Transverse colon (tissue), 4 donors: Measurements from ENCODE around the gene LBX1.

Source experiments
- CTCF ChIP-seq, 5 experiments: fragments of 200-600 bp in 3 of 5; fragments of 450-650 bp in 2 of 5; sonication (generic) in 3 of 5; IDR thresholded peaks; 1 replicate in 2 of 5; 2 replicates in 3 of 5; pipeline ENCODE4 v1.5.1; 2016 to 2017; ENCODE audit warnings: antibody characterized with exemption in 5 of 5, inconsistent platforms in 3 of 5, mild to moderate bottlenecking in 2 of 5, moderate library complexity in 1 of 5
- POLR2A ChIP-seq: fragments of 450-650 bp; IDR thresholded peaks from one replicate; pipeline ENCODE4 v1.6.1; 2016; ENCODE audit warnings: antibody characterized with exemption, mild to moderate bottlenecking, moderate library complexity
- POLR2AphosphoS5 ChIP-seq, 3 donors: sonication (generic); formaldehyde crosslinking; IDR thresholded peaks; one replicate each; pipeline ENCODE4 v1.6.1; 2016; ENCODE audit warnings: antibody characterized with exemption in 3 of 3

- TF ChIP-seq CTCF (IDR thresholded peaks at IDR 0.05) = no peak
- no peak for TF ChIP-seq POLR2A
- TF ChIP-seq POLR2AphosphoS5 (IDR thresholded peaks at IDR 0.05) = no peak
Measured at GRCh38 chr10:101267776-101268175, 38.5 kb upstream of the LBX1 start.
